SK-N-SH treated with all-trans-retinoic acid at 6 μM for 48 hours (cell line): ENCODE results near the gene ANAPC2.

Experiments
- ATAC-seq: fragments of 200-7000 bp; cut with Tn5 transposase; 3 replicates; pipeline ENCODE4 v1.9.1; 2020; ENCODE audit warnings: mild to moderate bottlenecking, moderate library complexity
- BACH2 ChIP-seq: fragments of 250-450 bp; sonication (Bioruptor Pico); IDR thresholded peaks from 2 replicates; pipeline ENCODE4 v1.9.0; 2021; ENCODE audit warnings: mild to moderate bottlenecking, borderline replicate concordance
- CREB5 ChIP-seq: fragments of 250-450 bp; sonication (Bioruptor Pico); IDR thresholded peaks from 2 replicates; pipeline ENCODE4 v1.5.1; 2020; ENCODE audit warnings: low read depth, mild to moderate bottlenecking, moderate library complexity
- CSDC2 ChIP-seq: fragments of 250-450 bp; sonication (Bioruptor Pico); IDR thresholded peaks from 2 replicates; pipeline ENCODE4 v1.5.0; 2020; ENCODE audit warnings: mild to moderate bottlenecking, moderate library complexity
- CSRNP3 ChIP-seq: fragments of 250-450 bp; sonication (Bioruptor Pico); IDR thresholded peaks from 2 replicates; pipeline ENCODE4 v1.5.1; 2021; ENCODE audit warnings: mild to moderate bottlenecking, moderate library complexity
- ESRRG ChIP-seq: fragments of 250-450 bp; sonication (Bioruptor Pico); IDR thresholded peaks from 2 replicates; pipeline ENCODE4 v1.6.1; 2021; ENCODE audit warnings: mild to moderate bottlenecking
- ISL1 ChIP-seq: fragments of 250-450 bp; sonication (Bioruptor Pico); IDR thresholded peaks from 2 replicates; pipeline ENCODE4 v2.1.2; 2022; ENCODE audit warnings: mild to moderate bottlenecking, moderate library complexity
- PATZ1 ChIP-seq: fragments of 250-450 bp; sonication (Bioruptor Pico); IDR thresholded peaks from 2 replicates; pipeline ENCODE4 v1.8.0; 2020; ENCODE audit warnings: mild to moderate bottlenecking, moderate library complexity, borderline replicate concordance
- PPARA ChIP-seq: fragments of 250-450 bp; sonication (Bioruptor Pico); IDR thresholded peaks from 2 replicates; pipeline ENCODE4 v1.5.0; 2020; ENCODE audit warnings: mild to moderate bottlenecking, borderline replicate concordance
- TCF4 ChIP-seq: fragments of 250-450 bp; sonication (Bioruptor Pico); IDR thresholded peaks from 2 replicates; pipeline ENCODE4 v1.8.0; 2021; ENCODE audit warnings: mild to moderate bottlenecking, moderate library complexity, borderline replicate concordance
- TSHZ2 ChIP-seq: fragments of 250-450 bp; sonication (Bioruptor Pico); IDR thresholded peaks from 2 replicates; pipeline ENCODE4 v1.5.0; 2020; ENCODE audit warnings: mild to moderate bottlenecking, moderate library complexity
- ZNF70 ChIP-seq: fragments of 450-650 bp; formaldehyde crosslinking; IDR thresholded peaks from 2 replicates; pipeline ENCODE4 v1.5.0; 2020; ENCODE audit warnings: mild to moderate bottlenecking, moderate library complexity
- ZNF8 ChIP-seq: fragments of 450-650 bp; formaldehyde crosslinking; IDR thresholded peaks from 2 replicates; pipeline ENCODE4 v1.5.0; 2020; ENCODE audit warnings: mild to moderate bottlenecking, moderate library complexity

ANAPC2 gene

GRCh38 chr9:137188490-137189296, at the start of gene ANAPC2, which contains the start of gene SSNA1:
Gene ANAPC2, minus strand, starts transcription at chr9:137188560. Its CDS starts 28 bp downstream, at chr9:137188532.
Gene SSNA1, plus strand, starts transcription at chr9:137188676. Its CDS starts 51 bp downstream, at chr9:137188727.
- peak; percentile 86 for ATAC-seq
- TF ChIP-seq CSRNP3 (CRISPR knock-in tag) (no peak), ZNF70 (CRISPR knock-in tag) (peak; percentile 66), ZNF8 (CRISPR knock-in tag) (no peak)

- no peak for TF ChIP-seq CREB5 (CRISPR knock-in tag)
- no peak for TF ChIP-seq PATZ1 (CRISPR knock-in tag)
- no peak for TF ChIP-seq PPARA (CRISPR knock-in tag)
- no peak for TF ChIP-seq ESRRG (CRISPR knock-in tag)
- no peak for TF ChIP-seq TSHZ2 (CRISPR knock-in tag)
- TF ChIP-seq ZNF8 (CRISPR knock-in tag) = no peak
- no peak for TF ChIP-seq ISL1 (CRISPR knock-in tag)
- TF ChIP-seq BACH2 (CRISPR knock-in tag) = no peak
- TF ChIP-seq TCF4 (CRISPR knock-in tag) = no peak
- TF ChIP-seq CSRNP3 (CRISPR knock-in tag) = no peak
- TF ChIP-seq CSDC2 = no peak
- no peak for ATAC-seq
These were observed 48.6 kb upstream of the ANAPC2 start for GRCh38 chr9:137236936-137237421.

GRCh38 chr9:137236238-137236935, 48.0 kb upstream of the ANAPC2 start:
- TF ChIP-seq PATZ1 (CRISPR knock-in tag) (peak; percentile 42; the same call in 1 of the 2 replicates), ZNF8 (CRISPR knock-in tag) (no peak)
- TF ChIP-seq, all 23 proteins: peak for 1
- peak; percentile 65 for ATAC-seq
